Measurements from ENCODE around the gene PRKAR2A. TPM values are rescaled to one million over a fixed set of nuclear protein-coding genes. Genes with fewer than 3 reads are reported as not detected.

The PRKAR2A gene
- total and polyA plus RNA-seq, 2 experiments from 2014 or later: 13.5 to 30.2 TPM

DNA sequence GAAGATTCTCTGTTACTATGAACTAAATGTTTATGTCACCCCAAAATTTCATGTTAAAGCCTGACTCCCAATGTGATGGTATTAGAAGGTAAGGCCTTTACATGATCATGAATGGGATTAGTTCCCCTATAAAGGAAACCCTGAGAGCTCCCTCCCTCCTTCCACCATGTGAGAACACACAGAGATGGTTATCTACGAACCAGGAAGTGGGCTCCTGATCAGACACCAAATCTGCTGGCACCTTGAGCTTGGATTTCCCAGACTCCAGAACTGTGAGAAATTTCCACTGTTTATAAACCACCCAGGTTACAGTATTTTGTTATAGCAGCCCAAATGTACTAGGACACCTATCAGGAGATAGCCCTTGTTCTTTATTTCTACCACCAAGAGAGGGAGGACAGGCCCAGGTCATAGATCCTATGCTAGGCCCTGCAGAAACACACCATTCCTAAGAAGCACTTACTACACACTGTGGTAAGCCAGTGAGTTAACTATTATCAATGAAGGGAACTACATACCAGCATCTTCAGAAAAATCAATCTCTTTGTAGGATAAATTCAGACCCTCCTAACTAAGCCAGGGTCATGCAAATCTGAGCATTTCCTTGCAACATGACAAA is 59.0 kb downstream of the PRKAR2A start:
- no peak overlapping the region for H3K4me3 Mint-ChIP-seq
- H3K27ac Mint-ChIP-seq: no peak overlapping the region
- no peak overlapping the region for H3K4me3 ChIP-seq
- no peak for DNase-seq (ENCODE audit: low spot score)
- no peaks in the 10 kb centered on the region; the same call in 2 of the 3 replicates for H3K9me3 Mint-ChIP-seq
- H2AFZ ChIP-seq: no peak overlapping the region
- no peaks in the 10 kb centered on the region for H3K4me1 ChIP-seq (ENCODE audit: insufficient read depth)
- no peaks in the 10 kb centered on the region for H3K27me3 ChIP-seq (ENCODE audit: insufficient read depth)
- TF ChIP-seq JUNB (IDR thresholded peaks at IDR 0.05; ENCODE audit: unreplicated experiment) (no peak), EZH2phosphoT487 (IDR thresholded peaks at IDR 0.05; ENCODE audit: unreplicated experiment) (no peak), STAT1 (IDR thresholded peaks at IDR 0.05; ENCODE audit: unreplicated experiment) (no peak), CREB1 (CRISPR knock-in tag; IDR thresholded peaks at IDR 0.05; ENCODE audit: low read depth) (no peak), ZNF331 (CRISPR knock-in tag; IDR thresholded peaks at IDR 0.05; ENCODE audit: low read depth) (no peak), EZH2 (IDR thresholded peaks at IDR 0.05; ENCODE audit: low read depth, unreplicated experiment) (no peak)
- TF ChIP-seq, protein P1, sequence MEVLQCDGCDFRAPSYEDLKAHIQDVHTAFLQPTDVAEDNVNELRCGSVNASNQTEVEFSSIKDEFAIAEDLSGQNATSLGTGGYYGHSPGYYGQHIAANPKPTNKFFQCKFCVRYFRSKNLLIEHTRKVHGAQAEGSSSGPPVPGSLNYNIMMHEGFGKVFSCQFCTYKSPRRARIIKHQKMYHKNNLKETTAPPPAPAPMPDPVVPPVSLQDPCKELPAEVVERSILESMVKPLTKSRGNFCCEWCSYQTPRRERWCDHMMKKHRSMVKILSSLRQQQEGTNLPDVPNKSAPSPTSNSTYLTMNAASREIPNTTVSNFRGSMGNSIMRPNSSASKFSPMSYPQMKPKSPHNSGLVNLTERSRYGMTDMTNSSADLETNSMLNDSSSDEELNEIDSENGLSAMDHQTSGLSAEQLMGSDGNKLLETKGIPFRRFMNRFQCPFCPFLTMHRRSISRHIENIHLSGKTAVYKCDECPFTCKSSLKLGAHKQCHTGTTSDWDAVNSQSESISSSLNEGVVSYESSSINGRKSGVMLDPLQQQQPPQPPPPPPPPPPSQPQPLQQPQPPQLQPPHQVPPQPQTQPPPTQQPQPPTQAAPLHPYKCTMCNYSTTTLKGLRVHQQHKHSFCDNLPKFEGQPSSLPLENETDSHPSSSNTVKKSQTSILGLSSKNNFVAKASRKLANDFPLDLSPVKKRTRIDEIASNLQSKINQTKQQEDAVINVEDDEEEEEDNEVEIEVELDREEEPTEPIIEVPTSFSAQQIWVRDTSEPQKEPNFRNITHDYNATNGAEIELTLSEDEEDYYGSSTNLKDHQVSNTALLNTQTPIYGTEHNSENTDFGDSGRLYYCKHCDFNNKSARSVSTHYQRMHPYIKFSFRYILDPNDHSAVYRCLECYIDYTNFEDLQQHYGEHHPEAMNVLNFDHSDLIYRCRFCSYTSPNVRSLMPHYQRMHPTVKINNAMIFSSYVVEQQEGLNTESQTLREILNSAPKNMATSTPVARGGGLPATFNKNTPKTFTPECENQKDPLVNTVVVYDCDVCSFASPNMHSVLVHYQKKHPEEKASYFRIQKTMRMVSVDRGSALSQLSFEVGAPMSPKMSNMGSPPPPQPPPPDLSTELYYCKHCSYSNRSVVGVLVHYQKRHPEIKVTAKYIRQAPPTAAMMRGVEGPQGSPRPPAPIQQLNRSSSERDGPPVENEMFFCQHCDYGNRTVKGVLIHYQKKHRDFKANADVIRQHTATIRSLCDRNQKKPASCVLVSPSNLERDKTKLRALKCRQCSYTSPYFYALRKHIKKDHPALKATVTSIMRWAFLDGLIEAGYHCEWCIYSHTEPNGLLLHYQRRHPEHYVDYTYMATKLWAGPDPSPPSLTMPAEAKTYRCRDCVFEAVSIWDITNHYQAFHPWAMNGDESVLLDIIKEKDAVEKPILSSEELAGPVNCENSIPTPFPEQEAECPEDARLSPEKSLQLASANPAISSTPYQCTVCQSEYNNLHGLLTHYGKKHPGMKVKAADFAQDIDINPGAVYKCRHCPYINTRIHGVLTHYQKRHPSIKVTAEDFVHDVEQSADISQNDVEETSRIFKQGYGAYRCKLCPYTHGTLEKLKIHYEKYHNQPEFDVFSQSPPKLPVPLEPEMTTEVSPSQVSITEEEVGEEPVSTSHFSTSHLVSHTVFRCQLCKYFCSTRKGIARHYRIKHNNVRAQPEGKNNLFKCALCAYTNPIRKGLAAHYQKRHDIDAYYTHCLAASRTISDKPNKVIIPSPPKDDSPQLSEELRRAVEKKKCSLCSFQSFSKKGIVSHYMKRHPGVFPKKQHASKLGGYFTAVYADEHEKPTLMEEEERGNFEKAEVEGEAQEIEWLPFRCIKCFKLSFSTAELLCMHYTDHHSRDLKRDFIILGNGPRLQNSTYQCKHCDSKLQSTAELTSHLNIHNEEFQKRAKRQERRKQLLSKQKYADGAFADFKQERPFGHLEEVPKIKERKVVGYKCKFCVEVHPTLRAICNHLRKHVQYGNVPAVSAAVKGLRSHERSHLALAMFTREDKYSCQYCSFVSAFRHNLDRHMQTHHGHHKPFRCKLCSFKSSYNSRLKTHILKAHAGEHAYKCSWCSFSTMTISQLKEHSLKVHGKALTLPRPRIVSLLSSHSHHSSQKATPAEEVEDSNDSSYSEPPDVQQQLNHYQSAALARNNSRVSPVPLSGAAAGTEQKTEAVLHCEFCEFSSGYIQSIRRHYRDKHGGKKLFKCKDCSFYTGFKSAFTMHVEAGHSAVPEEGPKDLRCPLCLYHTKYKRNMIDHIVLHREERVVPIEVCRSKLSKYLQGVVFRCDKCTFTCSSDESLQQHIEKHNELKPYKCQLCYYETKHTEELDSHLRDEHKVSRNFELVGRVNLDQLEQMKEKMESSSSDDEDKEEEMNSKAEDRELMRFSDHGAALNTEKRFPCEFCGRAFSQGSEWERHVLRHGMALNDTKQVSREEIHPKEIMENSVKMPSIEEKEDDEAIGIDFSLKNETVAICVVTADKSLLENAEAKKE (CRISPR knock-in tag; IDR thresholded peaks at IDR 0.05): no peak
- TF ChIP-seq, protein P2, sequence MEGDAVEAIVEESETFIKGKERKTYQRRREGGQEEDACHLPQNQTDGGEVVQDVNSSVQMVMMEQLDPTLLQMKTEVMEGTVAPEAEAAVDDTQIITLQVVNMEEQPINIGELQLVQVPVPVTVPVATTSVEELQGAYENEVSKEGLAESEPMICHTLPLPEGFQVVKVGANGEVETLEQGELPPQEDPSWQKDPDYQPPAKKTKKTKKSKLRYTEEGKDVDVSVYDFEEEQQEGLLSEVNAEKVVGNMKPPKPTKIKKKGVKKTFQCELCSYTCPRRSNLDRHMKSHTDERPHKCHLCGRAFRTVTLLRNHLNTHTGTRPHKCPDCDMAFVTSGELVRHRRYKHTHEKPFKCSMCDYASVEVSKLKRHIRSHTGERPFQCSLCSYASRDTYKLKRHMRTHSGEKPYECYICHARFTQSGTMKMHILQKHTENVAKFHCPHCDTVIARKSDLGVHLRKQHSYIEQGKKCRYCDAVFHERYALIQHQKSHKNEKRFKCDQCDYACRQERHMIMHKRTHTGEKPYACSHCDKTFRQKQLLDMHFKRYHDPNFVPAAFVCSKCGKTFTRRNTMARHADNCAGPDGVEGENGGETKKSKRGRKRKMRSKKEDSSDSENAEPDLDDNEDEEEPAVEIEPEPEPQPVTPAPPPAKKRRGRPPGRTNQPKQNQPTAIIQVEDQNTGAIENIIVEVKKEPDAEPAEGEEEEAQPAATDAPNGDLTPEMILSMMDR (conservative IDR thresholded peaks at IDR 0.05; ENCODE audit: low read depth in 2 of 2): no peak
- TF ChIP-seq, protein P3, sequence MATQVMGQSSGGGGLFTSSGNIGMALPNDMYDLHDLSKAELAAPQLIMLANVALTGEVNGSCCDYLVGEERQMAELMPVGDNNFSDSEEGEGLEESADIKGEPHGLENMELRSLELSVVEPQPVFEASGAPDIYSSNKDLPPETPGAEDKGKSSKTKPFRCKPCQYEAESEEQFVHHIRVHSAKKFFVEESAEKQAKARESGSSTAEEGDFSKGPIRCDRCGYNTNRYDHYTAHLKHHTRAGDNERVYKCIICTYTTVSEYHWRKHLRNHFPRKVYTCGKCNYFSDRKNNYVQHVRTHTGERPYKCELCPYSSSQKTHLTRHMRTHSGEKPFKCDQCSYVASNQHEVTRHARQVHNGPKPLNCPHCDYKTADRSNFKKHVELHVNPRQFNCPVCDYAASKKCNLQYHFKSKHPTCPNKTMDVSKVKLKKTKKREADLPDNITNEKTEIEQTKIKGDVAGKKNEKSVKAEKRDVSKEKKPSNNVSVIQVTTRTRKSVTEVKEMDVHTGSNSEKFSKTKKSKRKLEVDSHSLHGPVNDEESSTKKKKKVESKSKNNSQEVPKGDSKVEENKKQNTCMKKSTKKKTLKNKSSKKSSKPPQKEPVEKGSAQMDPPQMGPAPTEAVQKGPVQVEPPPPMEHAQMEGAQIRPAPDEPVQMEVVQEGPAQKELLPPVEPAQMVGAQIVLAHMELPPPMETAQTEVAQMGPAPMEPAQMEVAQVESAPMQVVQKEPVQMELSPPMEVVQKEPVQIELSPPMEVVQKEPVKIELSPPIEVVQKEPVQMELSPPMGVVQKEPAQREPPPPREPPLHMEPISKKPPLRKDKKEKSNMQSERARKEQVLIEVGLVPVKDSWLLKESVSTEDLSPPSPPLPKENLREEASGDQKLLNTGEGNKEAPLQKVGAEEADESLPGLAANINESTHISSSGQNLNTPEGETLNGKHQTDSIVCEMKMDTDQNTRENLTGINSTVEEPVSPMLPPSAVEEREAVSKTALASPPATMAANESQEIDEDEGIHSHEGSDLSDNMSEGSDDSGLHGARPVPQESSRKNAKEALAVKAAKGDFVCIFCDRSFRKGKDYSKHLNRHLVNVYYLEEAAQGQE (IDR thresholded peaks at IDR 0.05; ENCODE audit: unreplicated experiment): no peak
- TF ChIP-seq, protein P4, sequence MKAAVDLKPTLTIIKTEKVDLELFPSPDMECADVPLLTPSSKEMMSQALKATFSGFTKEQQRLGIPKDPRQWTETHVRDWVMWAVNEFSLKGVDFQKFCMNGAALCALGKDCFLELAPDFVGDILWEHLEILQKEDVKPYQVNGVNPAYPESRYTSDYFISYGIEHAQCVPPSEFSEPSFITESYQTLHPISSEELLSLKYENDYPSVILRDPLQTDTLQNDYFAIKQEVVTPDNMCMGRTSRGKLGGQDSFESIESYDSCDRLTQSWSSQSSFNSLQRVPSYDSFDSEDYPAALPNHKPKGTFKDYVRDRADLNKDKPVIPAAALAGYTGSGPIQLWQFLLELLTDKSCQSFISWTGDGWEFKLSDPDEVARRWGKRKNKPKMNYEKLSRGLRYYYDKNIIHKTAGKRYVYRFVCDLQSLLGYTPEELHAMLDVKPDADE (IDR thresholded peaks at IDR 0.05): no peak
- no peaks in the 10 kb centered on the region for H3K4me1 Mint-ChIP-seq
- H3K36me3 ChIP-seq (ENCODE audit: insufficient read depth): no peaks in the 10 kb centered on the region
- H3K27ac ChIP-seq (ENCODE audit: low read depth): no peak overlapping the region
- no peak overlapping the region for H3K4me2 ChIP-seq
- no peaks in the 10 kb centered on the region for H3F3A ChIP-seq (replicated peaks; ENCODE audit: low read depth)
- no peak for ATAC-seq
- H3K36me3 Mint-ChIP-seq (ENCODE audit: low read depth): no peaks in the 10 kb centered on the region; the same call in 2 of the 3 replicates
- peaks cover 2% of the 10 kb centered on the region for H3K27me3 Mint-ChIP-seq (ENCODE audit: insufficient read depth, low read depth, poor library complexity)
- H4K20me1 ChIP-seq (replicated peaks; ENCODE audit: insufficient read depth): no peaks in the 10 kb centered on the region
- H3K9me2 ChIP-seq (ENCODE audit: insufficient read depth): no peaks in the 10 kb centered on the region
- H3K79me2 ChIP-seq (replicated peaks; ENCODE audit: insufficient read depth): no peaks in the 10 kb centered on the region
